Measurements from ENCODE around the gene MEMO1.
A peak's percentile ranks its signal among the peaks of the same experiment; 100 is the strongest.
"Not testable (repeated sequence)": the region's sequence is repeated elsewhere in the genome, so short reads cannot be mapped to it uniquely, and the experiment has no call there.

Gene MEMO1

GRCh38 chr2:32010670-32011484, at the start of gene MEMO1:
TSS of gene MEMO1 (minus strand) at chr2:32011008. CDS start at chr2:32010247, 761 bp downstream.
- DNase-seq = peak; percentile 89 to 91

GRCh38 chr2:32060266-32060665, 49.5 kb upstream of the MEMO1 start:
- no peak for DNase-seq

DNA sequence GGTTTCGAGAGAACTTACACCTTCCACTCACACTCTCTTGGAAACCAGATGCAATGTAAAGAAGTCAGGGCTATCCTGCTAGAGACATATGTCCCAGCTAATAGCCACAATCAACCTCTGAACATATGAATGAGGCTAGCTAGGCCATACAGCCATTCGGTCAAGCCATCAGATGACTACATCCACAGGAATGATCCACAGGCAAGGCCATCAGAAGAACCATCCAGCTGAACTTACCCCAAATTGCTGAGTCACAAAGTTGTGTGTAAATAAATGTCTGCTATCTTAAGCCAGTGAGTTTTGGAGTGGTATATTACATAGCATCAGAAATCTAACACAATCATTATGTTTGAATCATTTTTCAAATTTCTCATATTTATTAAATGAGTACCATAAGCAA, 47.3 kb upstream of the MEMO1 start:
- DNase-seq = no peak

DNA sequence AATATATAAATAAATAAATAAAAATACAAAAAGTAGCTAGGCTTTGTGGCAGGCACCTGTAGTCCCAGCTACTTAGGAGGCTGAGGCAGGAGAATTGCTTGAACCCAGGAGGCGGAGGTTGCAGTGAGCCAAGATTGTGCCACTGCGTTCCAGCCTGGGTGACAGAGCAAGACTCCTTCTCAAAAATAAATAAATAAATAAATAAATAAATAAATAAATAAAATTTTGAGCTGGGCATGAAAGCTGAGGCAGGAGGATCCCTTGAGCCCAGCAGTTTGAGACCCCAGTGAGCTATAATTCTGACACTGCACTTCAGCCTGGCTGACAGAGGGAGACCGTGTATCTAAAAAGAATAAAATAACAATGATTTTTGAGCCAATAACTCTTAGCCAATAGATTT, 43.8 kb upstream of the MEMO1 start:
- not testable (repeated sequence) for DNase-seq

DNA sequence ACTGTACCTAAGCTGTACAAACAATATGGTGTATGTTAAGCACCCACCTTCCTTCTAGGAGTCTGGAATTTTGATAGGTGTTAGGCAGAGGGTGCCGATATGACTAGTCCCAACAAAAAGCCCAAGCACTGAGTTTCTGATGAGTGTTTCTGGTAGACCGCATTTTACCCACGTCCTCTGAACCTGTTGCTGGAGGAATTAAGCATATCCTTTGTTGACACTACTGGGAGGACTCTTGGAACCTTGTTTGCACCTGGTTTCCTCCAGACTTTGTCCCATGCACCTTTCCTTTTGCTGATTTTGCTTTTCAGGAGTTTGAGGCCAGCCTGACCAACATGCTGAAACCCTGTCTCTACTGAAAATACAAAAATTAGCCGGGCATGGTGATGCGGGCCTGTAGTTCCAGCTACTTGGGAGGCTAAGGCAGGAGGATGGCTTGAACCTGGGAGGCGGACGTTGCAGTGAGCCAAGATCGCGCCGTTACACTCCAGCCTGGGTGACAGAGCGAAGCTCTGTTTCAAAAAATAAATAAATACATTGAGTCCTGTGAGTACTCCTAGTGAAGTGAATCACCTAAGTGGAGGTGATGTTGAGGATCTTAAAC, 41.1 kb upstream of the MEMO1 start:
- no peak for DNase-seq

- no peak for DNase-seq
Observed at GRCh38 chr2:32043561-32043960, 32.8 kb upstream of the MEMO1 start.

DNA sequence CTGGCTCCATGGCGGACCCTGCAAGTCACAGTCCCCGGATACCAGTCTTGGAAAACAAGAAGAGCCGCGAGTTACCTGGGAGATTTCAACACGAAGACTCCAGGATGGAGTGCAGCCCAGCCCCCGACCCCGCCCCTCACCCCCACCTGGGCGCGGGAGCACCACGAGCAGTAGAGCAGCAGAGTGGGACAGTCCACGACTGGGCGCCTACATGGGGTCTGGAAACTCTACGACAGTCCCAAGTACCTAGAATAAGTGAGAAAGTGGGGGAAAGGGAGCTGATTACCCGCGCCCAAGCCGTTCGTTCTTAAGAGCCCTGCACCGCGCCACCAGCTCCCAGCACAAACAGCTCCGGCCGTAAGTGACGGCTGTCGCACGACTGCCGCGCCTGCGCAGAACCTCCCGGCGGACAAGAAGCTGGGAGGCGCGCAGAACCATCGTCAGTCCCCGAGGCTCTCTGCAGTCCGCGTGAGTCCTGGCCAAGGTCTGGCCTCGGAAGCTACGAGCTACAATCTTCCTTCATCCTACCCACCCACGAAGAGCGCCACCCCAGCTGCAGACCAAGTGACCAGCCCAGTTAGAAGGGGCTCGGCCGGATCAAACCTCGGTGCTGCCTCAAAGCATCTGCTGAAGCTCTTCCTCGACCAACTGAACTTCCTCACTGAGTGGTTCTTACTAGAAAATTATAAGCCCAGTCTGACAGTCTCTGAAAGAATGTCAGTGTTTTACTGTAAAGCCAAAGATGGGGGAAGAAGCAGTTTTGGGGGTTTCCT, 28.8 kb upstream of the MEMO1 start, which contains the start of gene DPY30:
TSS of gene DPY30 (minus strand) at position 359 of the 773 bp plus-strand sequence. CDS start at position 10, 349 bp downstream.
- DNase-seq = peak; percentile 87 to 88

- DNase-seq = not testable (repeated sequence)
Observed at GRCh38 chr2:32034198-32034887, 23.5 kb upstream of the MEMO1 start.

DNA sequence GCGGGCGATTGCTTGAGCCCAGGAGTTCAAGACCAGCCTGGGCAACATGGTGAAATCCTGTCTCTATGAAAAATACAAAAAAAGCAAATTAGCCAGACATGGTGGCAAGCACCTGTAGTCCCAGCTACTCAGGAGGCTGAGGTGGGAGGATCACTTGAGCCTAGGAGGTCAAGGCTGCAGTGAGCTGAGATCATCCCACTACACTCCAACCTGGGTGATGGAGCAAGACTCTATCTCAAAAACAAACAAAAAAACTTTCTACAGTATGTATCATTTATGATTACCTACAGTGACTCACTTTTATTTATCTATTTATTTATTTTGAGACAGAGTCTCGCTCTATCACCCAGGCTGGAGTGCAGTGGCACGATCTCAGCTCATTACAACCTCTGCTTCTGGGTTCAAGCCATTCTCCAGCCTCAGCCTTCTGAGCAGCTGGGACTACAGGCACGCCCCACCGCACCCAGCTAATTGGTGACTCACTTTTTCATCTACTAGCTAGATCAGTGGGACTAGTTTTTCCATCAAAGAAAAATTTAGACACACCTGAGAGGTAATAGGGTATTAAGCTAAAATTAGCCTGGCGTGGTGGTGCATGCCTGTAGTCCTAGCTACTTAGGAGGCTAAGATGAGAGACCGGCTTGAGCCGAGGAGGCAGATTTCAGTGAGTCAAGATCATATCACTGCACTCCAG, 8.1 kb upstream of the MEMO1 start:
- not testable (repeated sequence) for DNase-seq

DNA sequence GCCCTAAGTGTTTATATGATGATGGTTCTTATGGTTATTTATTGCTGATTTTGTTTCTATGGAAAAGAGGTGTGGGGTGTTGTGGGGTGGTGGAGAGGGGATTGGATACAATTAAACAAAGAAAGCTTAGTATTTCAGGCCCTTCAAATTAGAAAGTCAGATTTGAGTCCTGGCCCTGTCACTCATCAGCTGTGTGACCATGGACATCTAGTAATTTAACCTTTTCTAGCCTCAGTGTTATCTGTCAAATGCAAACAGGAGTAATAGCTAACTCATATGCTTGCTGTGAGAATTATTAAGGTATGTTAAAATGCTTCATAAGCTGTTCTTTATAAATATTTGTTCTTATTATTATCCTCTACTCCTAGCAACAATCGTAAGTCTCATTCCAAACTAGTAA, 2.1 kb upstream of the MEMO1 start:
- no peak for DNase-seq

GRCh38 chr2:32011485-32011960, 715 bp upstream of the MEMO1 start:
- DNase-seq = no peak

GRCh38 chr2:32010280-32010669, 533 bp downstream of the MEMO1 start:
- DNase-seq = peak; percentile 57 to 59

GRCh38 chr2:32009516-32010256, 1.1 kb downstream of the MEMO1 start:
- peak; percentile 11 to 35 for DNase-seq

DNA sequence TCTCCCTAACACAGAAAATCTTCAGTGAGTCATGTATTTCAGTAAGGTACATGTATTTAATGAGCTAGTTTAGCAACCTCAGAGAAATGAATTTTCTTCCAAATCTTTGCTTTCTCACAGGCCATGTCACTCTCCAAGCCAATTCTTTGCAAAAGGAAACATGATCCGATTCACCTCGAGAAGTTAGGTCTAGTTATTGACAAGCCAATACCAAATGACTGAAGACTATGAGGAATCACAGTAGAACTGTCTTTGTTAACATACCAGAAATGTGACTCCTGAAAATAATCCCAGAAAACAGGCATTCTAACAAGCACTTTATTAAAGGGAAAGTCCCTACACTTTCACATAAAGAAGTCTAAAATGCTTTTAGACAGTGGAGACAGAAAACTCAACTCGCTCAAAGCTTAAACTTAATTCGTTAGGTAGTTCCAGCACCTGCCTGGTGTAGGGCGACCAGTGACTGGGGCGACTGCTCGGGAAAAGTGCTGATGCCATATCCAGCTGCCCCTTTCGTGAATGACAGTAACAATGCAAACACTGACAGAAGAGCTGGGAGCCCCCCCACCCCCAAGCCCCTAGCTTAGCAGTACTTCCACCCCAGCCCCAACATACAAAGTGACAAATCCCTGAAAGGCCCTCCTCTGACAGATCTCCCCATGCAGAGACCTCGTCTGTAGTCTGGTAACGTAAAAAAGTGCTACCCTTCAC, 1.8 kb downstream of the MEMO1 start:
- peak in 1 of 2 experiments; percentile 4 for DNase-seq

GRCh38 chr2:32007121-32007391, 3.8 kb downstream of the MEMO1 start:
- DNase-seq = no peak

DNA sequence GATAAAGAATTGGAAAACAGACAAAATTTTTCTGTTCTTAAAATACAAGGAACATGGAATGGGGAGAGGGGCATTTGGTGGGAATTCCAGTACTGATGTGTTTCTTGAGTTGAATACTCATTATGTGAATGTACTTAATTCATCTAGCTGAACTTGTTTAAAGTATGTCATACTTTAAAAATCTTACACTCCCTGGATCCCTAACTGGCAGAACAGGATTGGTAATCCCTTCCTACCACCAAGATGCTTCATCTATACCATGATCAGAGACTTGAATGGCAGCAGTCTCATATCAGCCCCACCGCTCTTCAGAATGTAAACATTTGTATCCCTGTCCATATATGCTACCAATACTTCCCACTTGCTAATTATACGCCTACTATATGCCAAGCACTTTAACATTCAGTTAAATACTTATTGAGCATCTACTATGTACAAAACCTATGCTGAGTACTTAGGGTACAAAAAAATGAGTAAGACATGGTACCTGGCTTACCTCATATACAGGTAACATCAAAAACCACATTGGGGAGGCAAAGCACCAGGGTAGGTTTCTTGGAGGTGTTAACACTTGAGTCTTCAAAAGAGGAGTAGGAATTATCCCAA, 5.3 kb downstream of the MEMO1 start:
- no peak for DNase-seq

- DNase-seq = no peak
Observed at GRCh38 chr2:32003791-32004190, 7.0 kb downstream of the MEMO1 start.

GRCh38 chr2:32002406-32002805, 8.4 kb downstream of the MEMO1 start:
- DNase-seq = no peak

- DNase-seq = no peak
Observed at GRCh38 chr2:31999438-31999837, 11.4 kb downstream of the MEMO1 start.

- DNase-seq = no peak
Observed at GRCh38 chr2:31998731-31999383, 12.0 kb downstream of the MEMO1 start.
